Raji (cell line): ENCODE measurements around the gene NQO2.

Experiments
- POLR2A ChIP-seq: IDR thresholded peaks from 2 replicates; pipeline ENCODE4 v1.6.1; 2011; ENCODE audit warnings: low read depth, low read length, control low read depth; ENCODE audit not compliant: insufficient read depth

Gene NQO2

GRCh38 chr6:3016473-3017280 lies 17.0 kb downstream of the NQO2 start:
- no peak for TF ChIP-seq POLR2A

GRCh38 chr6:3017304-3017703 lies 17.6 kb downstream of the NQO2 start:
- no peak for TF ChIP-seq POLR2A

GRCh38 chr6:3019065-3019464 lies 19.4 kb downstream of the NQO2 start:
- no peak for TF ChIP-seq POLR2A

GRCh38 chr6:3019749-3020320 lies 20.1 kb downstream of the NQO2 start:
- TF ChIP-seq POLR2A, result no peak

GRCh38 chr6:3020976-3021598 lies 21.4 kb downstream of the NQO2 start:
- TF ChIP-seq POLR2A, result peak; percentile 15; the same call in 1 of the 2 replicates

GRCh38 chr6:3022765-3023662 lies 23.3 kb downstream of the NQO2 start:
- TF ChIP-seq POLR2A, result no peak; the same call in 1 of the 2 replicates

- TF ChIP-seq POLR2A, result peak; percentile 86
These were observed 24.2 kb downstream of the NQO2 start for GRCh38 chr6:3023663-3024483.

- no peak for TF ChIP-seq POLR2A
These were observed 27.3 kb downstream of the NQO2 start for GRCh38 chr6:3026791-3027626.

- peak; percentile 48; the same call in 1 of the 2 replicates for TF ChIP-seq POLR2A
These were observed 28.5 kb downstream of the NQO2 start for GRCh38 chr6:3028156-3028555.

GRCh38 chr6:3031857-3032640 lies 32.4 kb downstream of the NQO2 start:
- TF ChIP-seq POLR2A, result no peak

GRCh38 chr6:3032986-3033385 lies 33.3 kb downstream of the NQO2 start:
- no peak for TF ChIP-seq POLR2A

GRCh38 chr6:3033652-3034051 lies 34.0 kb downstream of the NQO2 start:
- no peak for TF ChIP-seq POLR2A

GRCh38 chr6:3035397-3035796 lies 35.7 kb downstream of the NQO2 start:
- no peak for TF ChIP-seq POLR2A
